ENCODE measurements around the gene PLAC1. TPM values are rescaled to one million over a fixed set of nuclear protein-coding genes. Genes with fewer than 3 reads are reported as not detected.

Gene PLAC1
- total RNA-seq, 2 donors from 2014 or later = not detected

DNA sequence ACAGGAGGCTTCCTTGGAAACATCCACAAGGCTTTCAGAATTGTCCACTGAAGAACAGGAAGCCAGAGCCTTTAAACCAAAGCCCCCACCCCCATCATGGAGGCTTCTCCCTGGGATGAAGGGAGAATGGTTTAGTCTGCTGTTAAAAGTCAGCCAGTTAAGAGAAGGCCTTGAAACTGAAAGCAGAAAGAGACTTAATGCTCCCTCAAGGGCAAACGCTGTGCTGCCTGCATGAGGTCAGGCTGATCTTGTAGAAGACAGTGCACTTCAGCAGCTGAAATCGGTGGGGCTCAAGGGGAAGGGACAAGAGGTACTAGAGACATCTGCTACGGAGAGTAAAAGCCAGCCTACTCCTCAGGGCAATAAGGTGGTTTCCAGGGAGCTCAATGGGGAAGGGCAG, 129.3 kb downstream of the PLAC1 start:
- Histone ChIP-seq H3K27me3 (no peaks in the 10 kb centered on the region), H3K4me1 (no peaks in the 10 kb centered on the region), H3K36me3 (no peaks in the 10 kb centered on the region), H3K27ac (no peak overlapping the region), H3K9me3 (no peaks in the 10 kb centered on the region), H3K4me3 (no peak overlapping the region), H3K9ac (ENCODE audit: low read depth in 2 of 2, low read length in 2 of 2) (no peak overlapping the region)
- DNase-seq = no peak
- intact Hi-C loops (cut with DNase I) = loop anchor here (10.0 kb wide), 1 partner anchor 236 kb away; no protein-coding TSS in a partner anchor
- no peak for TF ChIP-seq CTCF (IDR thresholded peaks at IDR 0.05)

GRCh38 chrX:134526399-134526798, 131.9 kb downstream of the PLAC1 start:
- no peak for TF ChIP-seq CTCF (IDR thresholded peaks at IDR 0.05)
- H3K27me3 ChIP-seq = no peaks in the 10 kb centered on the region
- intact Hi-C loops (cut with DNase I) = loop anchor here (10.0 kb wide), 1 partner anchor 238 kb away; no protein-coding TSS in a partner anchor

GRCh38 chrX:134525086-134525792, 133.0 kb downstream of the PLAC1 start:
- no peak for DNase-seq
- H3K4me3 ChIP-seq = no peak overlapping the region
- intact Hi-C loops (cut with DNase I) = loop anchor here (10.0 kb wide), 1 partner anchor 240 kb away; no protein-coding TSS in a partner anchor
- H3K36me3 ChIP-seq = no peaks in the 10 kb centered on the region
- no peak overlapping the region for H3K27ac ChIP-seq
- H3K9me3 ChIP-seq = no peaks in the 10 kb centered on the region
- no peak for TF ChIP-seq CTCF (IDR thresholded peaks at IDR 0.05)
- no peaks in the 10 kb centered on the region for H3K27me3 ChIP-seq
- H3K9ac ChIP-seq (ENCODE audit: low read depth in 2 of 2, low read length in 2 of 2) = no peak overlapping the region
- H3K4me1 ChIP-seq = no peaks in the 10 kb centered on the region

More at GRCh38 chrX:134526399-134526798, 131.9 kb downstream of the PLAC1 start:
- Histone ChIP-seq H3K27ac (no peak overlapping the region), H3K9me3 (no peaks in the 10 kb centered on the region), H3K36me3 (no peaks in the 10 kb centered on the region), H3K4me1 (no peaks in the 10 kb centered on the region), H3K4me3 (no peak overlapping the region), H3K9ac (ENCODE audit: low read depth in 2 of 2, low read length in 2 of 2) (no peak overlapping the region)
- no peak for DNase-seq

GRCh38 chrX:134524181-134524580, 134.1 kb downstream of the PLAC1 start:
- DNase-seq = no peak
- H3K27ac ChIP-seq = no peak overlapping the region
- H3K36me3 ChIP-seq = no peaks in the 10 kb centered on the region
- TF ChIP-seq CTCF (IDR thresholded peaks at IDR 0.05) = no peak
- H3K27me3 ChIP-seq = no peaks in the 10 kb centered on the region
- no peak overlapping the region for H3K9ac ChIP-seq (ENCODE audit: low read depth in 2 of 2, low read length in 2 of 2)
- H3K4me1 ChIP-seq = no peaks in the 10 kb centered on the region
- no peaks in the 10 kb centered on the region for H3K9me3 ChIP-seq
- intact Hi-C loops (cut with DNase I) = loop anchor here (10.0 kb wide), 1 partner anchor 241 kb away; no protein-coding TSS in a partner anchor
- H3K4me3 ChIP-seq = no peak overlapping the region

GRCh38 chrX:134520860-134521390, 137.3 kb downstream of the PLAC1 start:
- peak; percentile 31 for TF ChIP-seq CTCF (IDR thresholded peaks at IDR 0.05)
- intact Hi-C loops (cut with DNase I) = loop anchor here (10.0 kb wide), 1 partner anchor 244 kb away; no protein-coding TSS in a partner anchor
- H3K4me1 ChIP-seq = no peaks in the 10 kb centered on the region
- H3K4me3 ChIP-seq = no peak overlapping the region
- peak; percentile 27 for DNase-seq
- no peaks in the 10 kb centered on the region for H3K27me3 ChIP-seq
- H3K27ac ChIP-seq = no peak overlapping the region
- H3K9ac ChIP-seq (ENCODE audit: low read depth in 2 of 2, low read length in 2 of 2) = no peak overlapping the region
- no peaks in the 10 kb centered on the region for H3K9me3 ChIP-seq
- no peaks in the 10 kb centered on the region for H3K36me3 ChIP-seq

Small RNA genes lying within 50 kb of the gene (microRNA-seq; reads per million reads assigned to microRNA genes)
- 2,473 reads per million, percentile 86 among the genes with 10 or more reads in this experiment for gene MIR424
- not detected for gene MIR450A1
- not detected for gene MIR450A2
- gene MIR450B = 1.7 reads per million
- gene MIR503 = 71.1 reads per million, percentile 50 among the genes with 10 or more reads in this experiment
- 37.5 reads per million, percentile 39 among the genes with 10 or more reads in this experiment for gene MIR542

Other genes with a start within 250 kb of the PLAC1 start
- 10 to 100 TPM; 30.6 to 49.6 TPM for gene HPRT1, start 198.3 kb downstream of the PLAC1 start, total RNA-seq
- gene PABIR2, start 138.7 kb upstream of the PLAC1 start, total RNA-seq = 10 to 100 TPM; 17.1 to 26.7 TPM

Data from colonic mucosa (tissue), 4 donors.